ENCODE measurements around the gene LMNTD1.

DNA sequence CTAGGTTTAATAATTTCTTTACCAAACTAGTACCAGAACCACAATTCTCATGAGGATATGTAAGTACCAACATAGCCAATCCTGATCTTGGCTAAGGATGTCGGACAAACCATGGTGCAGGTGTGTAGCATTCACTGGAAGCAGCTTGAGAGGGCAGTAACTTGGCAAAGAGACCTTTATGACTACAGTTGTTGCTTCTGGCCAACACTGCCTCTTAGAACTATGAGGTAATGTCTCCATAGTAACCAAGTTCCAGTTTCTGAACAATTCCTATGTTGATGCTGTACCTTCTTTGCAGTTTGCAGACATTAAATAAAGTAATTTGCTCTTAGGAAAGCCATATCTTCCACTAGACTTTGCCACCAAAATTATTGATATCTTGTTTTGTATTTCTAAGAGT lies at the start of gene LMNTD1:
- TF ChIP-seq CTCF (IDR thresholded peaks at IDR 0.05) (no peak), POLR2A (IDR thresholded peaks at IDR 0.05) (no peak), POLR2AphosphoS5 (IDR thresholded peaks at IDR 0.05) (no peak), EP300 (IDR thresholded peaks at IDR 0.05; ENCODE audit: low read depth) (no peak)

All from transverse colon (tissue), 4 donors.